WTC11 (cell line): ENCODE measurements around the gene CTIF.

Experiments
- CTCF ChIP-seq: fragments of 200-600 bp; IDR thresholded peaks from 2 replicates; pipeline ENCODE4 v1.8.0; 2022; ENCODE audit warnings: antibody characterized with exemption
- JUN ChIP-seq: sonication (generic); formaldehyde crosslinking; IDR thresholded peaks from 2 replicates; pipeline ENCODE4 v1.8.0; 2023; ENCODE audit warnings: mild to moderate bottlenecking, missing genetic modification reagents
- MAX ChIP-seq: sonication (generic); formaldehyde crosslinking; IDR thresholded peaks from 2 replicates; pipeline ENCODE4 v1.8.0; 2022; ENCODE audit warnings: mild to moderate bottlenecking, missing genetic modification reagents
- MXD4 ChIP-seq: fragments of 250-450 bp; sonication (Bioruptor Pico); IDR thresholded peaks from 2 replicates; pipeline ENCODE4 v1.8.0; 2021; ENCODE audit warnings: mild to moderate bottlenecking, moderate library complexity, borderline replicate concordance
- NFYB ChIP-seq: sonication (generic); formaldehyde crosslinking; conservative IDR thresholded peaks from 2 replicates; pipeline ENCODE4 v1.8.0; 2022; ENCODE audit warnings: low read depth, missing genetic modification reagents
- RORB ChIP-seq: fragments of 250-450 bp; sonication (Bioruptor Pico); IDR thresholded peaks from 2 replicates; pipeline ENCODE4 v1.9.0; 2021; ENCODE audit warnings: mild to moderate bottlenecking
- ZNF263 ChIP-seq: sonication (generic); formaldehyde crosslinking; IDR thresholded peaks from 2 replicates; pipeline ENCODE4 v1.8.1; 2022; ENCODE audit warnings: low read depth, mild to moderate bottlenecking, moderate library complexity, missing genetic modification reagents

- TF ChIP-seq CTCF, result no peak
- TF ChIP-seq NFYB (CRISPR knock-in tag), result no peak
- no peak for TF ChIP-seq ZNF263
- no peak for TF ChIP-seq JUN (CRISPR knock-in tag)
- TF ChIP-seq MXD4 (CRISPR knock-in tag), result no peak
- TF ChIP-seq RORB, result no peak
- no peak for TF ChIP-seq MAX (CRISPR knock-in tag)
These were observed 3.0 kb downstream of the CTIF start for GRCh38 chr18:48541747-48542400.
